Stimulated activated CD4-positive, alpha-beta T cell treated with anti-CD3 and anti-CD28 coated beads, Interleukin-4, amount 100 ng/mL, for 48 hours (primary cell): ENCODE results near the gene BAIAP2L1.
"Not testable (repeated sequence)": the region's sequence is repeated elsewhere in the genome, so short reads cannot be mapped to it uniquely, and the experiment has no call there.

Experiments used
- DNase-seq, 2 donors: peaks; one replicate each; pipeline ENCODE4 v3.0.0-alpha.2; 2020; ENCODE audit warnings: low read depth in 2 of 2

BAIAP2L1 gene

GRCh38 chr7:98400542-98401340 is at the start of gene BAIAP2L1:
Gene BAIAP2L1 (minus strand): TSS chr7:98401090. CDS start chr7:98400852, 238 bp downstream.
- peak; percentile 70 to 88 for DNase-seq

- DNase-seq: no peak
Measured at GRCh38 chr7:98448766-98449165, 47.9 kb upstream of the BAIAP2L1 start.

- DNase-seq: not testable (repeated sequence)
Measured at GRCh38 chr7:98440992-98441391, 40.1 kb upstream of the BAIAP2L1 start.

GRCh38 chr7:98439484-98439883 is 38.6 kb upstream of the BAIAP2L1 start:
- DNase-seq: no peak

- DNase-seq: no peak
Measured at GRCh38 chr7:98434087-98434486, 33.2 kb upstream of the BAIAP2L1 start.

- no peak for DNase-seq
Measured at GRCh38 chr7:98429799-98430198, 28.9 kb upstream of the BAIAP2L1 start.

GRCh38 chr7:98423043-98423442 is 22.2 kb upstream of the BAIAP2L1 start:
- DNase-seq: no peak

- DNase-seq: peak; percentile 40 to 62
Measured at GRCh38 chr7:98420966-98421612, 20.2 kb upstream of the BAIAP2L1 start.

- DNase-seq: not testable (repeated sequence)
Measured at GRCh38 chr7:98419988-98420387, 19.1 kb upstream of the BAIAP2L1 start.

GRCh38 chr7:98419316-98419691 is 18.4 kb upstream of the BAIAP2L1 start:
- not testable (repeated sequence) for DNase-seq

- DNase-seq: peak in 1 of 2 donors; percentile 21
Measured at GRCh38 chr7:98418636-98419315, 17.9 kb upstream of the BAIAP2L1 start.

GRCh38 chr7:98418271-98418635 is 17.4 kb upstream of the BAIAP2L1 start:
- DNase-seq: no peak

GRCh38 chr7:98417604-98418270 is 16.8 kb upstream of the BAIAP2L1 start:
- not testable (repeated sequence) for DNase-seq

GRCh38 chr7:98414205-98414900 is 13.5 kb upstream of the BAIAP2L1 start:
- DNase-seq: no peak

GRCh38 chr7:98413655-98414054 is 12.8 kb upstream of the BAIAP2L1 start:
- not testable (repeated sequence) for DNase-seq

- no peak for DNase-seq
Measured at GRCh38 chr7:98409843-98410242, 9.0 kb upstream of the BAIAP2L1 start.

GRCh38 chr7:98408146-98408545 is 7.3 kb upstream of the BAIAP2L1 start:
- DNase-seq: not testable (repeated sequence)

GRCh38 chr7:98406827-98407226 is 5.9 kb upstream of the BAIAP2L1 start:
- no peak for DNase-seq

GRCh38 chr7:98404840-98405239 is 4.0 kb upstream of the BAIAP2L1 start:
- DNase-seq: no peak

GRCh38 chr7:98399890-98400541 is 874 bp downstream of the BAIAP2L1 start:
- DNase-seq: no peak

- no peak for DNase-seq
Measured at GRCh38 chr7:98399462-98399861, 1.4 kb downstream of the BAIAP2L1 start.
